SK-N-SH (cell line): ENCODE data around the gene TECPR2. TPM values are rescaled to one million over a fixed set of nuclear protein-coding genes. Genes with fewer than 3 reads are reported as not detected.

Experiments used
- CTCF ChIA-PET: fragments of 300-600, 350-600 bp; formaldehyde crosslinking; extraction: SDS; loops from one replicate; lab custom pipeline; 2021; lab: Yijun Ruan, JAX
- POLR2A ChIA-PET: fragments of 350-600 bp; sonication (Branson Sonifier 250); formaldehyde crosslinking; extraction: SDS; loops from one replicate; lab custom pipeline; 2020; ENCODE audit warnings: antibody characterized with exemption, inconsistent platforms; lab: Yijun Ruan, JAX
- DNase-seq: peaks from one replicate; pipeline ENCODE4 v3.0.0; 2012
- H2AFZ ChIP-seq: fragments of 200-600 bp; sonication (generic); 2 replicates; pipeline ENCODE4 v1.8.1; 2016; ENCODE audit warnings: antibody characterized with exemption, mild to moderate bottlenecking, low read depth
- H3F3A ChIP-seq: fragments of 200-600 bp; sonication (generic); replicated peaks from 2 replicates; pipeline ENCODE3; 2016; ENCODE audit warnings: antibody characterized with exemption, mild to moderate bottlenecking; ENCODE audit not compliant: insufficient read depth
- H3K27ac ChIP-seq, 2 experiments: fragments of 200-500 bp in 1 of 2; fragments of 200-600 bp in 1 of 2; sonication (Bioruptor generic) in 1 of 2; sonication (generic), shearing (Covaris generic) in 1 of 2; 2 replicates each; pipeline versions ENCODE4 v1.5.1 to v1.6.1; 2014 to 2016; ENCODE audit warnings: low read depth in 2 of 2, inconsistent platforms in 1 of 2, low read length in 1 of 2, mild to moderate bottlenecking in 1 of 2, mixed read lengths in 1 of 2
- H3K27me3 ChIP-seq: fragments of 200-600 bp; sonication (generic), shearing (Covaris generic); 2 replicates; pipeline ENCODE4 v1.6.1; 2016; ENCODE audit warnings: mixed run types; ENCODE audit not compliant: insufficient read depth
- H3K36me3 ChIP-seq, 2 experiments: fragments of 200-500 bp in 1 of 2; fragments of 200-600 bp in 1 of 2; sonication (Bioruptor generic) in 1 of 2; sonication (generic) in 1 of 2; replicated peaks in 1 of 2; 2 replicates each; pipeline versions ENCODE3 to v1.5.1; 2014 to 2016; ENCODE audit warnings: low read length in 1 of 2, mild to moderate bottlenecking in 1 of 2; ENCODE audit not compliant: insufficient read depth in 2 of 2, control insufficient read depth in 1 of 2
- H3K4me1 ChIP-seq, 2 experiments: fragments of 200-500 bp in 1 of 2; fragments of 200-600 bp in 1 of 2; sonication (Bioruptor generic) in 1 of 2; sonication (generic), shearing (Covaris generic) in 1 of 2; 2 replicates each; pipeline versions ENCODE4 v1.5.1 to v1.6.1; 2014 to 2016; ENCODE audit warnings: low read depth in 1 of 2, low read length in 1 of 2, mixed run types in 1 of 2; ENCODE audit not compliant: insufficient read depth in 2 of 2, control insufficient read depth in 1 of 2
- H3K4me2 ChIP-seq: fragments of 200-600 bp; sonication (generic), shearing (Covaris generic); 2 replicates; pipeline ENCODE4 v1.6.1; 2017; ENCODE audit warnings: mixed run types
- H3K4me3 ChIP-seq, 2 experiments: fragments of 200-500 bp in 1 of 2; fragments of 200-600 bp in 1 of 2; sonication (Bioruptor generic) in 1 of 2; sonication (generic), shearing (Covaris generic) in 1 of 2; 2 replicates each; pipeline versions ENCODE4 v1.5.1 to v1.8.1; 2014 to 2016; ENCODE audit warnings: low read depth in 2 of 2, inconsistent platforms in 1 of 2, low read length in 1 of 2, mild to moderate bottlenecking in 1 of 2, mixed read lengths in 1 of 2, moderate library complexity in 1 of 2
- H3K79me2 ChIP-seq: fragments of 200-600 bp; sonication (generic); 2 replicates; pipeline ENCODE4 v1.8.1; 2017; ENCODE audit warnings: mild to moderate bottlenecking; ENCODE audit not compliant: insufficient read depth
- H3K9ac ChIP-seq: fragments of 200-600 bp; sonication (generic); 2 replicates; pipeline ENCODE4 v1.6.1; 2017; ENCODE audit warnings: mixed run types
- H3K9me2 ChIP-seq: fragments of 200-600 bp; sonication (generic); 2 replicates; pipeline ENCODE4 v1.6.1; 2017; ENCODE audit warnings: mixed run types
- H3K9me3 ChIP-seq: fragments of 200-600 bp; sonication (generic); 2 replicates; pipeline ENCODE4 v1.6.1; 2017; ENCODE audit warnings: mixed run types, mild to moderate bottlenecking, moderate library complexity
- H4K20me1 ChIP-seq: fragments of 200-600 bp; sonication (generic); 2 replicates; pipeline ENCODE4 v1.6.1; 2017; ENCODE audit warnings: mild to moderate bottlenecking, mixed run types; ENCODE audit not compliant: insufficient read depth
- CHD2 ChIP-seq: fragments of 150-350 bp; IDR thresholded peaks from 2 replicates; pipeline ENCODE4 v1.6.1; 2018; ENCODE audit warnings: low read length; ENCODE audit not compliant: partially characterized antibody
- CTCF ChIP-seq: fragments of 200-600 bp; sonication (generic); IDR thresholded peaks from 2 replicates; pipeline ENCODE4 v1.6.1; 2017; ENCODE audit warnings: antibody characterized with exemption, mild to moderate bottlenecking, moderate library complexity
- ELF1 ChIP-seq: IDR thresholded peaks from 2 replicates; pipeline ENCODE4 v1.4.0; 2012
- EP300 ChIP-seq, 2 experiments: IDR thresholded peaks; 2 replicates each; pipeline versions ENCODE4 v1.4.0 to v1.6.1; 2012; ENCODE audit warnings: borderline replicate concordance in 1 of 2, low read depth in 1 of 2, low read length in 1 of 2
- EZH2phosphoT487 ChIP-seq: fragments of 200-600 bp; sonication (generic); IDR thresholded peaks from 2 replicates; pipeline ENCODE4 v1.6.1; 2017; ENCODE audit warnings: low read depth, mixed run types, mild to moderate bottlenecking, antibody characterized with exemption, moderate library complexity, borderline replicate concordance
- FOSL2 ChIP-seq: IDR thresholded peaks from 2 replicates; pipeline ENCODE4 v1.4.0; 2012; ENCODE audit warnings: low read depth, mild to moderate bottlenecking, moderate library complexity, borderline replicate concordance
- FOXJ3 ChIP-seq: sonication (generic); formaldehyde crosslinking; IDR thresholded peaks from 2 replicates; pipeline ENCODE4 v1.5.1; 2020; ENCODE audit warnings: mild to moderate bottlenecking, missing genetic modification reagents
- FOXM1 ChIP-seq: IDR thresholded peaks from 2 replicates; pipeline ENCODE4 v1.4.0; 2012; ENCODE audit warnings: low read depth, mild to moderate bottlenecking
- GABPA ChIP-seq: IDR thresholded peaks from 2 replicates; pipeline ENCODE4 v1.4.0; 2012; ENCODE audit warnings: low read depth, mild to moderate bottlenecking
- GATA2 ChIP-seq: sonication (generic); formaldehyde crosslinking; IDR thresholded peaks from 2 replicates; pipeline ENCODE4 v1.5.0; 2020; ENCODE audit warnings: mild to moderate bottlenecking, missing genetic modification reagents
- IRF3 ChIP-seq: fragments of 150-350 bp; IDR thresholded peaks from 2 replicates; pipeline ENCODE4 v1.6.1; 2016; ENCODE audit warnings: mild to moderate bottlenecking, low read depth, low read length
- MAX ChIP-seq: IDR thresholded peaks from 2 replicates; pipeline ENCODE4 v1.4.0; 2012; ENCODE audit warnings: low read depth
- MXI1 ChIP-seq: IDR thresholded peaks from 2 replicates; pipeline ENCODE4 v1.6.1; 2012; ENCODE audit warnings: mild to moderate bottlenecking, low read depth, low read length, improper control_type of control experiment
- NFIC ChIP-seq: IDR thresholded peaks from 2 replicates; pipeline ENCODE4 v1.4.0; 2012; ENCODE audit warnings: borderline replicate concordance
- NRF1 ChIP-seq: IDR thresholded peaks from 2 replicates; pipeline ENCODE4 v1.6.1; 2012; ENCODE audit warnings: low read depth, mild to moderate bottlenecking, low read length
- POLR2AphosphoS5 ChIP-seq: IDR thresholded peaks from 2 replicates; pipeline ENCODE4 v1.6.1; 2012; ENCODE audit warnings: low read depth, low read length
- RAD21 ChIP-seq: IDR thresholded peaks from 2 replicates; pipeline ENCODE4 v1.6.1; 2012; ENCODE audit warnings: mild to moderate bottlenecking, low read length
- RCOR1 ChIP-seq: fragments of 150-350 bp; IDR thresholded peaks from 2 replicates; pipeline ENCODE4 v1.6.1; 2017; ENCODE audit warnings: antibody characterized with exemption, low read length
- RFX5 ChIP-seq: IDR thresholded peaks from 2 replicates; pipeline ENCODE4 v1.6.1; 2012; ENCODE audit warnings: mild to moderate bottlenecking, improper control_type of control experiment, low read length
- RXRA ChIP-seq: IDR thresholded peaks from 2 replicates; pipeline ENCODE4 v1.4.0; 2012; ENCODE audit warnings: low read depth, mild to moderate bottlenecking, borderline replicate concordance
- SIN3A ChIP-seq: IDR thresholded peaks from 2 replicates; pipeline ENCODE4 v1.6.1; 2012; ENCODE audit warnings: low read depth, mild to moderate bottlenecking, low read length, moderate library complexity, borderline replicate concordance
- SMC3 ChIP-seq: IDR thresholded peaks from 2 replicates; pipeline ENCODE4 v1.6.1; 2012; ENCODE audit warnings: low read depth, low read length, improper control_type of control experiment
- TAF1 ChIP-seq: IDR thresholded peaks from 2 replicates; pipeline ENCODE4 v1.6.1; 2012; ENCODE audit warnings: low read depth, mild to moderate bottlenecking, low read length, moderate library complexity, borderline replicate concordance
- TCF12 ChIP-seq: IDR thresholded peaks from 2 replicates; pipeline ENCODE4 v1.4.0; 2012
- TEAD4 ChIP-seq: IDR thresholded peaks from 2 replicates; pipeline ENCODE4 v1.4.0; 2012; ENCODE audit warnings: mild to moderate bottlenecking, borderline replicate concordance; ENCODE audit not compliant: insufficient read depth
- YY1 ChIP-seq: IDR thresholded peaks from 2 replicates; pipeline ENCODE4 v1.4.0; 2012; ENCODE audit warnings: low read depth, mild to moderate bottlenecking
- WGBS: methylation state at CpG from one replicate; pipeline ENCODE4 v1.1.6; 2017; ENCODE audit warnings: low lambda C conversion rate; 5-methylcytosine and 5-hydroxymethylcytosine counted together
- polyA plus RNA-seq, 3 experiments: library from polyadenylated mRNA; depleted of rRNA; stranded (reverse); fragments of >200 nt; gene quantifications; 2 replicates each; pipeline ENCODE4 v1.2.3, GENCODE V29; 2012
- TF ChIP-seq, protein P1 (sequence below): fragments of 150-350 bp; IDR thresholded peaks from 2 replicates; pipeline ENCODE4 v1.6.1; 2017; ENCODE audit warnings: antibody characterized with exemption, low read length, low read depth, borderline replicate concordance
- TF ChIP-seq, protein P2 (sequence below): IDR thresholded peaks from 2 replicates; pipeline ENCODE4 v1.4.0; 2012; ENCODE audit warnings: low read depth, borderline replicate concordance

TECPR2 gene
- 6.9 and 8.1 TPM in 2 replicates for polyA plus RNA-seq (2012; rRNA removed)
- 4.9 and 6.1 TPM in 2 replicates for polyA plus RNA-seq (2012; cell fraction: cytosol; rRNA removed)
- 11.5 and 15.5 TPM in 2 replicates for polyA plus RNA-seq (2012; cell fraction: nucleus; rRNA removed)

- Histone ChIP-seq H3K27me3 (no peaks in the 10 kb centered on the region), H3K4me2 (peak within 1 kb of the TSS; percentile 92), H3K9me2 (no peaks in the 10 kb centered on the region), H4K20me1 (no peaks in the 10 kb centered on the region), H3K79me2 (peaks cover 64% of the 10 kb centered on the region), H2AFZ (peak within 1 kb of the TSS; percentile 88), H3K27ac (peak within 1 kb of the TSS; percentile 79 to 80), H3K4me1 (peaks cover 14 to 15% of the 10 kb centered on the region in 2 experiments), H3K9ac (peak within 1 kb of the TSS; percentile 87), H3K4me3 (peak within 1 kb of the TSS; percentile 91 to 93), H3F3A (peaks cover 4% of the 10 kb centered on the region), H3K9me3 (no peaks in the 10 kb centered on the region), H3K36me3 (peaks cover 14 to 15% of the 10 kb centered on the region in 2 experiments)
- CTCF ChIA-PET, result no interaction called here
- POLR2A ChIA-PET, result no interaction called here
- 1% methylated on average over 20 of the region's 58 CpGs for WGBS
- peak; percentile 98 for DNase-seq
- TF ChIP-seq SMC3, result no peak
- TF ChIP-seq GATA2 (CRISPR knock-in tag), result no peak
- no peak for TF ChIP-seq FOXM1
- no peak for TF ChIP-seq RCOR1
- TF ChIP-seq NFIC, result no peak
- TF ChIP-seq, protein P1, sequence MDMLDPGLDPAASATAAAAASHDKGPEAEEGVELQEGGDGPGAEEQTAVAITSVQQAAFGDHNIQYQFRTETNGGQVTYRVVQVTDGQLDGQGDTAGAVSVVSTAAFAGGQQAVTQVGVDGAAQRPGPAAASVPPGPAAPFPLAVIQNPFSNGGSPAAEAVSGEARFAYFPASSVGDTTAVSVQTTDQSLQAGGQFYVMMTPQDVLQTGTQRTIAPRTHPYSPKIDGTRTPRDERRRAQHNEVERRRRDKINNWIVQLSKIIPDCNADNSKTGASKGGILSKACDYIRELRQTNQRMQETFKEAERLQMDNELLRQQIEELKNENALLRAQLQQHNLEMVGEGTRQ, result no peak
- no peak for TF ChIP-seq RXRA
- TF ChIP-seq EP300 (IDR thresholded peaks at IDR 0.05; ENCODE audit: borderline replicate concordance in 1 of 2, low read depth in 1 of 2, low read length in 1 of 2), result no peak
- no peak for TF ChIP-seq TEAD4
- 0 out of 2 replicates have a peak, but pooled peaks have one; percentile 53 for TF ChIP-seq SIN3A
- TF ChIP-seq RFX5, result no peak
- peak; percentile 90 for TF ChIP-seq MXI1
- no peak for TF ChIP-seq FOSL2
- peak; percentile 91 for TF ChIP-seq POLR2AphosphoS5
- TF ChIP-seq RAD21, result no peak
- TF ChIP-seq CHD2, result peak; percentile 50
- TF ChIP-seq EZH2phosphoT487, result no peak
- TF ChIP-seq IRF3, result no peak
- no peak; the same call in 1 of the 2 replicates for TF ChIP-seq YY1
- TF ChIP-seq FOXJ3 (CRISPR knock-in tag), result no peak
- TF ChIP-seq NRF1, result no peak
- no peak for TF ChIP-seq CTCF
- peak; percentile 89 for TF ChIP-seq GABPA
- no peak for TF ChIP-seq ELF1
- TF ChIP-seq MAX, result peak; percentile 44; the same call in 1 of the 2 replicates
- TF ChIP-seq TAF1, result peak; percentile 76; the same call in 1 of the 2 replicates
- TF ChIP-seq TCF12, result peak; percentile 31; the same call in 1 of the 2 replicates
- TF ChIP-seq, protein P2, sequence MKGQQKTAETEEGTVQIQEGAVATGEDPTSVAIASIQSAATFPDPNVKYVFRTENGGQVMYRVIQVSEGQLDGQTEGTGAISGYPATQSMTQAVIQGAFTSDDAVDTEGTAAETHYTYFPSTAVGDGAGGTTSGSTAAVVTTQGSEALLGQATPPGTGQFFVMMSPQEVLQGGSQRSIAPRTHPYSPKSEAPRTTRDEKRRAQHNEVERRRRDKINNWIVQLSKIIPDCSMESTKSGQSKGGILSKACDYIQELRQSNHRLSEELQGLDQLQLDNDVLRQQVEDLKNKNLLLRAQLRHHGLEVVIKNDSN, result no peak
These were observed at the start of gene TECPR2, which contains the start of gene CINP for GRCh38 chr14:102362545-102363181. Gene TECPR2 (plus strand): TSS chr14:102362941. CDS start chr14:102376722, 13,781 bp downstream. Gene CINP (minus strand): TSS chr14:102362890. CDS start chr14:102362851, 39 bp downstream.
